ENCODE measurements around the gene RHAG.

RHAG gene

GRCh38 chr6:49666930-49667757, 30.5 kb upstream of the RHAG start:
- TF ChIP-seq REST (IDR thresholded peaks at IDR 0.05; ENCODE audit: insufficient read depth in 1 of 2, low read depth in 2 of 2, low read length in 2 of 2) (no peak), POLR2AphosphoS5 (IDR thresholded peaks at IDR 0.05; ENCODE audit: low read depth, low read length) (no peak), SIN3A (IDR thresholded peaks at IDR 0.05; ENCODE audit: borderline replicate concordance, insufficient read depth, low read length) (no peak), FOXP2 (optimal IDR thresholded peaks at IDR 0.05; ENCODE audit: borderline replicate concordance, extremely low read depth, extremely low read length, insufficient read depth) (no peak), TAF1 (IDR thresholded peaks at IDR 0.05; ENCODE audit: borderline replicate concordance, insufficient read depth, low read length) (no peak)

- no peak for TF ChIP-seq REST (IDR thresholded peaks at IDR 0.05; ENCODE audit: insufficient read depth in 1 of 2, low read depth in 2 of 2, low read length in 2 of 2)
- TF ChIP-seq FOXP2 (optimal IDR thresholded peaks at IDR 0.05; ENCODE audit: borderline replicate concordance, extremely low read depth, extremely low read length, insufficient read depth), result no peak
- TF ChIP-seq POLR2AphosphoS5 (IDR thresholded peaks at IDR 0.05; ENCODE audit: low read depth, low read length), result no peak
- no peak for TF ChIP-seq SIN3A (IDR thresholded peaks at IDR 0.05; ENCODE audit: borderline replicate concordance, insufficient read depth, low read length)
- TF ChIP-seq TAF1 (IDR thresholded peaks at IDR 0.05; ENCODE audit: borderline replicate concordance, insufficient read depth, low read length), result no peak
These were observed 29.8 kb upstream of the RHAG start for GRCh38 chr6:49666480-49666879.

GRCh38 chr6:49664817-49665216, 28.2 kb upstream of the RHAG start:
- TF ChIP-seq TAF1 (IDR thresholded peaks at IDR 0.05; ENCODE audit: borderline replicate concordance, insufficient read depth, low read length) (no peak), FOXP2 (optimal IDR thresholded peaks at IDR 0.05; ENCODE audit: borderline replicate concordance, extremely low read depth, extremely low read length, insufficient read depth) (no peak), REST (IDR thresholded peaks at IDR 0.05; ENCODE audit: insufficient read depth in 1 of 2, low read depth in 2 of 2, low read length in 2 of 2) (no peak), SIN3A (IDR thresholded peaks at IDR 0.05; ENCODE audit: borderline replicate concordance, insufficient read depth, low read length) (no peak), POLR2AphosphoS5 (IDR thresholded peaks at IDR 0.05; ENCODE audit: low read depth, low read length) (no peak)

DNA sequence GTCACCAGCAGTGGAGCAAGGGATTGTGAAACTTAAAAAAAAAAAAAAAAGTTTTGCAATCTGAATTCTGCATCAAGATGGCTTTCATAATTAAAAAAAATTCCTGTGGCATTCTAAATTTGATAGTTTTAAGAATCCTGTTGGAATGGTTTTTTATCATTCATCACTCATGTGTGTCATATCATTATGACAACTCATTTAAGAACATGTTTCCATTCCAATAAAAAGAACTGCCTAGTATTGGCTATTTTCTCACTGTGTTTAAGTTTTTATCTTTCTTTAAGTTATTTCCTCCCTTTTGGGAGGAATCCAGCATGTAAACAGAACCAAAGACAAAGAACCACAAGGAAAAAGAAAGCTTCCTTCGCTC, 26.2 kb upstream of the RHAG start:
- no peak for TF ChIP-seq TAF1 (IDR thresholded peaks at IDR 0.05; ENCODE audit: borderline replicate concordance, insufficient read depth, low read length)
- TF ChIP-seq REST (IDR thresholded peaks at IDR 0.05; ENCODE audit: insufficient read depth in 1 of 2, low read depth in 2 of 2, low read length in 2 of 2), result no peak
- no peak for TF ChIP-seq POLR2AphosphoS5 (IDR thresholded peaks at IDR 0.05; ENCODE audit: low read depth, low read length)
- TF ChIP-seq FOXP2 (optimal IDR thresholded peaks at IDR 0.05; ENCODE audit: borderline replicate concordance, extremely low read depth, extremely low read length, insufficient read depth), result no peak
- TF ChIP-seq SIN3A (IDR thresholded peaks at IDR 0.05; ENCODE audit: borderline replicate concordance, insufficient read depth, low read length), result no peak

Data from PFSK-1 (cell line).